ENCODE measurements around the gene TADA2A. TPM values are rescaled to one million over a fixed set of nuclear protein-coding genes. Genes with fewer than 3 reads are reported as not detected.

Gene TADA2A
- total RNA-seq: 6.2 and 10.9 TPM in 2 replicates

GRCh38 chr17:37406635-37407461 is at the start of gene TADA2A, which contains the start of gene ACACA:
TSS of gene TADA2A (plus strand) at chr17:37406886. CDS start at chr17:37411366, 4,480 bp downstream.
TSS of gene ACACA (minus strand) at chr17:37406836. CDS start at chr17:37406299, 537 bp downstream.

GRCh38 chr17:37375706-37376105 is 31.0 kb upstream of the TADA2A start, which contains the start of gene C17orf78:
TSS of gene C17orf78 (plus strand) at chr17:37375985. CDS start at chr17:37376093, 108 bp downstream.

GRCh38 chr17:37489197-37490001 is 82.7 kb downstream of the TADA2A start, which contains the start of gene DUSP14:
TSS of gene DUSP14 (plus strand) at chr17:37489891. CDS start at chr17:37512273, 22,382 bp downstream.

Other genes with a start within 250 kb of the TADA2A start
- gene C17orf78, start 30.9 kb upstream of the TADA2A start, total RNA-seq: not detected in 2 replicates
- 49.4 and 54.5 TPM in 2 replicates for gene ACACA, start 50 bp upstream of the TADA2A start, total RNA-seq
- gene DUSP14, start 83.0 kb downstream of the TADA2A start, total RNA-seq: 94.5 and 95.0 TPM in 2 replicates
- gene SYNRG, start 202.5 kb downstream of the TADA2A start, total RNA-seq: 5.0 and 7.3 TPM in 2 replicates
- 16.9 and 19.5 TPM in 2 replicates for gene DDX52, start 236.6 kb downstream of the TADA2A start, total RNA-seq

Measured in hair follicular keratinocyte (primary cell).